ENCODE results near the gene YDJC. TPM values are rescaled to one million over a fixed set of nuclear protein-coding genes. Genes with fewer than 3 reads are reported as not detected.
"Not testable (repeated sequence)": the region's sequence is repeated elsewhere in the genome, so short reads cannot be mapped to it uniquely, and the experiment has no call there.

YDJC gene
- total and polyA plus RNA-seq, 2 experiments from 2014 or later = 53.3 to 83.7 TPM

- Mint-ChIP-seq H3K9me3 (no peaks in the 10 kb centered on the region), H3K27me3 (ENCODE audit: insufficient read depth, low read depth, poor library complexity) (peaks cover 9% of the 10 kb centered on the region), H3K27ac (no peak overlapping the region), H3K4me3 (no peak overlapping the region; the same call in 2 of the 3 replicates), H3K4me1 (peaks cover 21% of the 10 kb centered on the region), H3K36me3 (ENCODE audit: low read depth) (peaks cover 28% of the 10 kb centered on the region)
- no peak for TF ChIP-seq EZH2phosphoT487 (IDR thresholded peaks at IDR 0.05; ENCODE audit: unreplicated experiment)
- TF ChIP-seq CTCF (conservative IDR thresholded peaks at IDR 0.05; ENCODE audit: low read depth in 2 of 2) = peak; percentile 87 to 89
- no peak for TF ChIP-seq STAT1 (IDR thresholded peaks at IDR 0.05; ENCODE audit: unreplicated experiment)
- no peak overlapping the region for H3K4me2 ChIP-seq
- H3K27ac ChIP-seq (ENCODE audit: low read depth) = no peak overlapping the region
- peak; percentile 94 for DNase-seq (ENCODE audit: low spot score)
- peaks cover 5% of the 10 kb centered on the region; the same call in 1 of the 2 replicates for H4K20me1 ChIP-seq (replicated peaks; ENCODE audit: insufficient read depth)
- no peaks in the 10 kb centered on the region for H3K79me2 ChIP-seq (replicated peaks; ENCODE audit: insufficient read depth)
- ATAC-seq = peak; percentile 10
- H3K27me3 ChIP-seq (ENCODE audit: insufficient read depth) = no peaks in the 10 kb centered on the region
- H2AFZ ChIP-seq = no peak overlapping the region
- no peak overlapping the region for H3K4me3 ChIP-seq
- peaks cover 11% of the 10 kb centered on the region for H3K4me1 ChIP-seq (ENCODE audit: insufficient read depth)
- H3F3A ChIP-seq (replicated peaks; ENCODE audit: low read depth) = peaks cover 22% of the 10 kb centered on the region
- H3K36me3 ChIP-seq (ENCODE audit: insufficient read depth) = no peaks in the 10 kb centered on the region
- H3K9me2 ChIP-seq (ENCODE audit: insufficient read depth) = no peaks in the 10 kb centered on the region
Observed at GRCh38 chr22:21646608-21647590, 17.1 kb upstream of the YDJC start.

- Mint-ChIP-seq H3K4me1 (peaks cover 20% of the 10 kb centered on the region), H3K27me3 (ENCODE audit: insufficient read depth, low read depth, poor library complexity) (peaks cover 17% of the 10 kb centered on the region)
- H3K9me3 Mint-ChIP-seq = not testable (repeated sequence)
Observed at GRCh38 chr22:21645513-21645912, 15.7 kb upstream of the YDJC start.

DNA sequence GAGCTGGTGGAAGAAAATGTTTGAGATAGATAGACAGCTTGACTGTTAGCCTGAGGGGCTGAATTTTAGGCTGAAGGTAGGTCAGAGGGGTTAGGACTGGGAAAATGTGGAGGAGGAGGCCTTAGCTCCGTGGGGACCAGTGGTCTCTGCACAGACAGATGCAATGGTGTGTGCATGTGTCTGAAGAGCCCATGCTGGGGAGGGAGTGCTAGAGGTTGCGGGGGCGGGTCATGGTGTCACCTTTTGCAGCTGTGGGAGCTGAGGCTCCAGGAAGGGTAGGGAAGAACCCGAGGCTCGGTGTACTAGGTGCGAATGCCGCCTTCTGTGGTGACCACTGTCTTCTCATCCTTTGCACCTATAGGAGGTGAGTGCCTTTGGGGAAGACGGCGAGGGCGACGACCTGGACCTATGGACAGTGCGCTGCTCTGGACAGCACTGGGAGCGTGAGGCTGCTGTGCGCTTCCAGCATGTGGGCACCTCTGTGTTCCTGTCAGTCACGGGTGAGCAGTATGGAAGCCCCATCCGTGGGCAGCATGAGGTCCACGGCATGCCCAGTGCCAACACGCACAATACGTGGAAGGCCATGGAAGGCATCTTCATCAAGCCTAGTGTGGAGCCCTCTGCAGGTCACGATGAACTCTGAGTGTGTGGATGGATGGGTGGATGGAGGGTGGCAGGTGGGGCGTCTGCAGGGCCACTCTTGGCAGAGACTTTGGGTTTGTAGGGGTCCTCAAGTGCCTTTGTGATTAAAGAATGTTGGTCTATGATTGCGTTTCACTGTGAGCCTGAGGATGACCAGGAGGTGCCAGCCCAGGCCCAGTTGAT is 13.9 kb upstream of the YDJC start:
- H2AFZ ChIP-seq = no peak overlapping the region
- no peaks in the 10 kb centered on the region for H3K36me3 ChIP-seq (ENCODE audit: insufficient read depth)
- DNase-seq (ENCODE audit: low spot score) = no peak
- no peak overlapping the region for H3K27ac Mint-ChIP-seq
- peak overlapping the region; percentile 90 for H3K4me3 ChIP-seq
- H4K20me1 ChIP-seq (replicated peaks; ENCODE audit: insufficient read depth) = peaks cover 5% of the 10 kb centered on the region; the same call in 1 of the 2 replicates
- H3K4me1 ChIP-seq (ENCODE audit: insufficient read depth) = peaks cover 7% of the 10 kb centered on the region; the same call in 1 of the 2 replicates
- H3K4me2 ChIP-seq = peak overlapping the region; percentile 89
- ATAC-seq = no peak
- peaks cover 17% of the 10 kb centered on the region for H3K4me1 Mint-ChIP-seq
- H3K79me2 ChIP-seq (replicated peaks; ENCODE audit: insufficient read depth) = no peaks in the 10 kb centered on the region
- H3K27me3 Mint-ChIP-seq (ENCODE audit: insufficient read depth, low read depth, poor library complexity) = peaks cover 17% of the 10 kb centered on the region
- H3K36me3 Mint-ChIP-seq (ENCODE audit: low read depth) = peaks cover 23% of the 10 kb centered on the region
- H3K27me3 ChIP-seq (ENCODE audit: insufficient read depth) = peaks cover 8% of the 10 kb centered on the region
- no peak overlapping the region for H3K27ac ChIP-seq (ENCODE audit: low read depth)
- H3K9me2 ChIP-seq (ENCODE audit: insufficient read depth) = no peaks in the 10 kb centered on the region
- peaks cover 16% of the 10 kb centered on the region for H3F3A ChIP-seq (replicated peaks; ENCODE audit: low read depth)
- peak overlapping the region; percentile 84; the same call in 2 of the 3 replicates for H3K4me3 Mint-ChIP-seq
- H3K9me3 Mint-ChIP-seq = no peaks in the 10 kb centered on the region
- TF ChIP-seq ZNF462 (CRISPR knock-in tag; IDR thresholded peaks at IDR 0.05) = no peak

More at GRCh38 chr22:21645513-21645912, 15.7 kb upstream of the YDJC start:
- not testable (repeated sequence) for H3K4me3 Mint-ChIP-seq; ATAC-seq; H3K36me3 ChIP-seq (ENCODE audit: insufficient read depth); H3K79me2 ChIP-seq (replicated peaks; ENCODE audit: insufficient read depth); H2AFZ ChIP-seq; H4K20me1 ChIP-seq (replicated peaks; ENCODE audit: insufficient read depth); H3K4me3 ChIP-seq; H3K27ac Mint-ChIP-seq; H3K9me2 ChIP-seq (ENCODE audit: insufficient read depth); H3K27ac ChIP-seq (ENCODE audit: low read depth); H3K4me2 ChIP-seq; DNase-seq (ENCODE audit: low spot score); H3K27me3 ChIP-seq (ENCODE audit: insufficient read depth)
- Histone ChIP-seq H3K4me1 (ENCODE audit: insufficient read depth) (peaks cover 11% of the 10 kb centered on the region), H3F3A (replicated peaks; ENCODE audit: low read depth) (peaks cover 18% of the 10 kb centered on the region)
- H3K36me3 Mint-ChIP-seq (ENCODE audit: low read depth) = peaks cover 28% of the 10 kb centered on the region
